Measurements from ENCODE around the gene PSME4. TPM values are rescaled to one million over a fixed set of nuclear protein-coding genes. Genes with fewer than 3 reads are reported as not detected.

PSME4 gene
- total RNA-seq, 2 donors from 2014 or later = 37.0 to 65.7 TPM

DNA sequence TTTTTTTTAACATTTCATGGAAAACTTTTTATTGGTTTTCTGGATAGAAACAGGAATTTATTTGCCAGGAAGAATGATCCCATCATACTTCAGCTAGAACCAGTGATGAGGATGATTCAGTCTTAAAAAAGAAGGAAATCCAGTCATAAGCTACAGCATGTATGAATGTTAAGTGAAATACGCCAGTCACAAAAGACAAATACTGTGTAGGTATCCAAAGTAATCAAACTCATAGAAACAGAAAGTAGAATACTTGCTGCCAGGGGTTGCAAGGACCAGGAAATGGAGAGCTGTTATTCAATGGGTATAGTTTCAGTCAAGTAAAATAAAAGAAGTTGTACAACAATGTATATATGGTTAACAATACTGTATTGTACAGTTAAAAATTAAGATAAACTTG lies 21.3 kb downstream of the PSME4 start:
- Histone ChIP-seq H3K4me1 (replicated peaks) (peaks cover 5% of the 10 kb centered on the region), H3K27me3 (replicated peaks; ENCODE audit: insufficient read depth) (no peaks in the 10 kb centered on the region), H3K4me3 (no peak overlapping the region), H3K27ac (no peak overlapping the region), H3K36me3 (peaks cover 0 to 4% of the 10 kb centered on the region in 2 donors), H3K9me3 (no peaks in the 10 kb centered on the region)
- DNase-seq (ENCODE audit: low spot score) = no peak
- TF ChIP-seq CTCF (IDR thresholded peaks at IDR 0.05) = no peak
- TF ChIP-seq POLR2AphosphoS5 (IDR thresholded peaks at IDR 0.05) = no peak
- no peak for TF ChIP-seq POLR2A (IDR thresholded peaks at IDR 0.05)
- intact Hi-C loops (cut with DNase I) = no loop called here
- 59% methylated on average over 1 of the region's 1 CpG for WGBS

DNA sequence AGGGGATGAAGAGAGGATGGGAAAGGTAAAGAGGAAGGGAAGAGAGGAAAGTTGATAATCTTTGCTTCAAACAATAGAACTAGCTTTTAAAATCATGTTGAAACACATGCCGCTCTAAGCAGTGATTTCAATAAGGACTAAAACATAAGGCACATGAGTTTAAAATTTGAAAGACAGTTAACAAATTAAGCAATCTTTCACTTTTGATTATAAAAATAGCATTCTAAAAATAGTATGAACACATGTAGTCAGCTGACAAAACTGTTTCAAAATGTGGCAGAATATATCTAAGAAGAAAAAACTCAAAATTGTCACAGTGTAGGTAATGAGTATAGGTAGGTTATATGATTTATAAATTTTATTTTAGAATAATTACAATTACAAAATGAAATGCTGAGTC lies 25.3 kb downstream of the PSME4 start:
- H3K4me3 ChIP-seq = no peak overlapping the region
- H3K36me3 ChIP-seq = peaks cover 0 to 4% of the 10 kb centered on the region in 2 donors
- no peaks in the 10 kb centered on the region for H3K27me3 ChIP-seq (replicated peaks; ENCODE audit: insufficient read depth)
- no peak for DNase-seq (ENCODE audit: low spot score)
- no peaks in the 10 kb centered on the region for H3K9me3 ChIP-seq
- intact Hi-C loops (cut with DNase I) = no loop called here
- WGBS = 94% methylated on average over 1 of the region's 1 CpG
- TF ChIP-seq CTCF (IDR thresholded peaks at IDR 0.05) = no peak
- no peak for TF ChIP-seq POLR2A (IDR thresholded peaks at IDR 0.05)
- TF ChIP-seq POLR2AphosphoS5 (IDR thresholded peaks at IDR 0.05) = no peak
- peaks cover 5% of the 10 kb centered on the region for H3K4me1 ChIP-seq (replicated peaks)
- H3K27ac ChIP-seq = no peak overlapping the region

DNA sequence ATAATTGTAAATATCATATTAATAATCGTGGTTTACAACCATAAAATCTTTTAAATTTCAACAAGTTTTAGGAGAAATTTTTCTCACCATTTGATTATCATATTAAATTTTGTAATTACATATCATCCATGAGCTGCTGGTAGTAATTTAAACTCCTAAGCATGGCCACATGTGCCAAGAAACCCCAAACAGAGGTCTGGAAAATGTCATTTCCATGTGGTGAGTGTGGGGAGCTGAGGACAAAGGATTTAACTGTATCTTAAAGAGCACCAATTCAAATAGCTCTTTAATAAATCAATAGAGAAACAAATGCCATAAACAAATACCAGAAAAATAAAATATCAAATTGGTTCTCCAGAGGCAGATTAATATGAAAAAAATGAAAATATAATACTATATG lies 26.3 kb downstream of the PSME4 start:
- H3K4me3 ChIP-seq = no peak overlapping the region
- no peak for TF ChIP-seq POLR2AphosphoS5 (IDR thresholded peaks at IDR 0.05)
- no peak for TF ChIP-seq CTCF (IDR thresholded peaks at IDR 0.05)
- TF ChIP-seq POLR2A (IDR thresholded peaks at IDR 0.05) = no peak
- no peak for DNase-seq (ENCODE audit: low spot score)
- no peak overlapping the region for H3K27ac ChIP-seq
- intact Hi-C loops (cut with DNase I) = no loop called here
- no peaks in the 10 kb centered on the region for H3K9me3 ChIP-seq
- no peaks in the 10 kb centered on the region for H3K4me1 ChIP-seq (replicated peaks)
- 97% methylated on average over 1 of the region's 1 CpG for WGBS
- H3K27me3 ChIP-seq (replicated peaks; ENCODE audit: insufficient read depth) = no peaks in the 10 kb centered on the region
- peaks cover 0 to 4% of the 10 kb centered on the region in 2 donors for H3K36me3 ChIP-seq

DNA sequence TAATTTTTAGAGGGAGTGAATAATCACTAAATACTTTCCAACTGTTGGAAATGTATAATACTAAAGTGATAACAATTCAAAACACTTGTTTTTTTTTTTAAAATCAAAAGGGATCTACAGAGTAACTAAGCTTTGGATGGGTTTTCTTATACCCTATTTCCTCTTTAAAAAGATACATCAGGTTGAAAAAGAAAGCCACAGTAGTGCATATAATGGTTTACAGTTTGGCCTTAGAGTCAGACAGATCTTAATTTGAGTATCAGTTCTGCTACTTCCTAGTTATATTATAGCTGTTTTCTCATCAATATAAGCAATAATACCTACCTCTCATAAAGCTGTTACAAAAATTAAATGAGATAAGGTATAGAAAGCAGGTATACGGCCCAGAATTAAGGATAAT lies 28.5 kb downstream of the PSME4 start:
- no peak for TF ChIP-seq POLR2AphosphoS5 (IDR thresholded peaks at IDR 0.05)
- TF ChIP-seq CTCF (IDR thresholded peaks at IDR 0.05) = no peak
- no peak for TF ChIP-seq POLR2A (IDR thresholded peaks at IDR 0.05)
- Histone ChIP-seq H3K27me3 (replicated peaks; ENCODE audit: insufficient read depth) (no peaks in the 10 kb centered on the region), H3K4me1 (replicated peaks) (no peaks in the 10 kb centered on the region), H3K9me3 (no peaks in the 10 kb centered on the region), H3K27ac (no peak overlapping the region), H3K36me3 (peaks cover 0 to 4% of the 10 kb centered on the region in 2 donors), H3K4me3 (no peak overlapping the region)
- DNase-seq (ENCODE audit: low spot score) = no peak
- WGBS = 85% methylated on average over 1 of the region's 1 CpG
- intact Hi-C loops (cut with DNase I) = no loop called here

- H3K9me3 ChIP-seq = no peaks in the 10 kb centered on the region
- no peak overlapping the region for H3K4me3 ChIP-seq
- TF ChIP-seq CTCF (IDR thresholded peaks at IDR 0.05) = no peak
- TF ChIP-seq POLR2A (IDR thresholded peaks at IDR 0.05) = no peak
- no peak for TF ChIP-seq POLR2AphosphoS5 (IDR thresholded peaks at IDR 0.05)
- peaks cover 0 to 4% of the 10 kb centered on the region in 2 donors for H3K36me3 ChIP-seq
- no peak for DNase-seq (ENCODE audit: low spot score)
- no peak overlapping the region for H3K27ac ChIP-seq
- intact Hi-C loops (cut with DNase I) = no loop called here
- no peaks in the 10 kb centered on the region for H3K4me1 ChIP-seq (replicated peaks)
- 90% methylated on average over 5 of the region's 5 CpGs for WGBS
- H3K27me3 ChIP-seq (replicated peaks; ENCODE audit: insufficient read depth) = no peaks in the 10 kb centered on the region
Measured at GRCh38 chr2:53941749-53942148, 29.0 kb downstream of the PSME4 start.

Measured in prostate gland (tissue), 2 donors.